VCaP (cell line): ENCODE measurements around the gene CACNA1D.

ENCODE experiments used
- H3K27ac ChIP-seq: fragments of 450-650 bp; 2 replicates; pipeline ENCODE4 v1.5.1; 2017
- CTCF ChIP-seq: fragments of 450-650 bp; conservative IDR thresholded peaks from 2 replicates; pipeline ENCODE4 v1.5.1; 2017; ENCODE audit warnings: mild to moderate bottlenecking, moderate library complexity

The CACNA1D gene

GRCh38 chr3:53602866-53603265, 108.5 kb downstream of the CACNA1D start:
- TF ChIP-seq CTCF = no peak
- no peak overlapping the region for H3K27ac ChIP-seq

- no peak for TF ChIP-seq CTCF
- no peak overlapping the region for H3K27ac ChIP-seq
These were observed 109.8 kb downstream of the CACNA1D start for GRCh38 chr3:53604232-53604631.

- TF ChIP-seq CTCF = no peak
These were observed 112.4 kb downstream of the CACNA1D start for GRCh38 chr3:53606793-53607192.

GRCh38 chr3:53612508-53612907, 118.1 kb downstream of the CACNA1D start:
- no peak overlapping the region for H3K27ac ChIP-seq
- TF ChIP-seq CTCF = no peak

More at GRCh38 chr3:53606793-53607192, 112.4 kb downstream of the CACNA1D start:
- no peak overlapping the region for H3K27ac ChIP-seq

- H3K27ac ChIP-seq = no peak overlapping the region
- TF ChIP-seq CTCF = no peak
These were observed 118.7 kb downstream of the CACNA1D start for GRCh38 chr3:53613125-53613524.

- no peak for TF ChIP-seq CTCF
- H3K27ac ChIP-seq = no peak overlapping the region
These were observed 119.9 kb downstream of the CACNA1D start for GRCh38 chr3:53614307-53614706.

GRCh38 chr3:53616321-53616720, 121.9 kb downstream of the CACNA1D start:
- no peak for TF ChIP-seq CTCF
- H3K27ac ChIP-seq = no peak overlapping the region
